Keratinocyte (primary cell): Measurements from ENCODE around the gene RNF157. TPM values are rescaled to one million over a fixed set of nuclear protein-coding genes. Genes with fewer than 3 reads are reported as not detected.
"Not testable (repeated sequence)": the region's sequence is repeated elsewhere in the genome, so short reads cannot be mapped to it uniquely, and the experiment has no call there.

Experiments
- DNase-seq: peaks from one replicate; pipeline ENCODE4 v3.0.0-alpha.2; 2011; ENCODE audit warnings: low read depth, missing footprints, low spot score
- FAIRE-seq: peaks from 2 replicates; lab custom pipeline; 2011; peaks lifted over from hg19 to GRCh38; lab: Jason Lieb, UNC
- H2AFZ ChIP-seq: 2 replicates; pipeline ENCODE4 v1.6.0; 2012; ENCODE audit warnings: low read length, control low read depth, inconsistent platforms; ENCODE audit not compliant: control insufficient read depth
- H3K27ac ChIP-seq: 2 replicates; pipeline ENCODE4 v1.5.1; 2011; ENCODE audit warnings: low read length; ENCODE audit not compliant: control insufficient read depth, insufficient read depth
- H3K27me3 ChIP-seq: 3 replicates; pipeline ENCODE4 v1.6.0; 2011; ENCODE audit warnings: low read length; ENCODE audit not compliant: control insufficient read depth, insufficient read depth; ENCODE audit errors: extremely low read depth
- H3K36me3 ChIP-seq, 2 experiments: 2 replicates in 1 of 2; 3 replicates in 1 of 2; pipeline ENCODE4 v1.5.1; 2011; ENCODE audit warnings: low read length in 2 of 2, mild to moderate bottlenecking in 1 of 2; ENCODE audit not compliant: control insufficient read depth in 2 of 2, insufficient read depth in 2 of 2; ENCODE audit errors: extremely low read depth in 1 of 2
- H3K4me1 ChIP-seq: 3 replicates; pipeline ENCODE4 v1.5.1; 2011; ENCODE audit warnings: low read length; ENCODE audit not compliant: control insufficient read depth, insufficient read depth; ENCODE audit errors: extremely low read depth
- H3K4me2 ChIP-seq: 3 replicates; pipeline ENCODE4 v1.6.0; 2011; ENCODE audit warnings: low read depth, low read length; ENCODE audit not compliant: control insufficient read depth, insufficient read depth; ENCODE audit errors: extremely low read depth
- H3K4me3 ChIP-seq, 3 experiments: fragments of 200-600 bp in 1 of 3; sonication (generic) in 1 of 3; 2 replicates in 2 of 3; 3 replicates in 1 of 3; pipeline ENCODE4 v1.5.1; 2011 to 2016; ENCODE audit warnings: low read length in 3 of 3, mild to moderate bottlenecking in 3 of 3, control low read depth in 2 of 3, inconsistent platforms in 1 of 3, low read depth in 1 of 3, mixed read lengths in 1 of 3, mixed run types in 1 of 3, moderate library complexity in 1 of 3; ENCODE audit not compliant: control insufficient read depth in 2 of 3, insufficient read depth in 2 of 3; ENCODE audit errors: extremely low read depth in 1 of 3
- H3K79me2 ChIP-seq: 2 replicates; pipeline ENCODE4 v1.6.0; 2012; ENCODE audit warnings: low read length; ENCODE audit not compliant: control insufficient read depth, insufficient read depth
- H3K9ac ChIP-seq: 3 replicates; pipeline ENCODE4 v1.6.0; 2011; ENCODE audit warnings: low read length; ENCODE audit not compliant: control insufficient read depth, insufficient read depth; ENCODE audit errors: extremely low read depth
- H3K9me1 ChIP-seq: 3 replicates; pipeline ENCODE4 v1.6.0; 2011; ENCODE audit warnings: low read length; ENCODE audit not compliant: control insufficient read depth, insufficient read depth; ENCODE audit errors: extremely low read depth
- H3K9me3 ChIP-seq: 2 replicates; pipeline ENCODE4 v1.5.1; 2012; ENCODE audit warnings: low read depth, low read length; ENCODE audit not compliant: control insufficient read depth
- H4K20me1 ChIP-seq: 3 replicates; pipeline ENCODE4 v1.6.0; 2011; ENCODE audit warnings: low read length; ENCODE audit not compliant: control insufficient read depth, insufficient read depth; ENCODE audit errors: extremely low read depth
- EZH2 ChIP-seq: IDR thresholded peaks from one replicate; pipeline ENCODE4 v1.6.1; 2012; ENCODE audit warnings: inconsistent platforms, mild to moderate bottlenecking, low read length, moderate library complexity
- dilution Hi-C: fragments of 300-500 bp; cut with MboI; formaldehyde crosslinking; loops from one replicate; pipeline ENCODE4 v1.7.0; 2020; ENCODE audit warnings: low sequenced_read_pairs; ENCODE audit not compliant: extremely low pct_ligation_motif_present
- polyA plus RNA-seq, 5 experiments: library from polyadenylated mRNA; depleted of rRNA in 3 of 5; stranded (reverse) in 3 of 5; stranded (forward) in 1 of 5; unstranded in 1 of 5; fragments of >200 nt; gene quantifications; 1 replicate in 1 of 5; 2 replicates in 3 of 5; 3 replicates in 1 of 5; pipeline versions ENCODE4 v1.2.1 to v1.2.3, GENCODE V29; 2011 to 2012; ENCODE audit warnings: missing spikeins in 2 of 5, low read depth in 1 of 5, low replicate concordance in 1 of 5
- TF ChIP-seq, protein P1 (sequence below), 3 experiments: IDR thresholded peaks in 1 of 3; conservative IDR thresholded peaks in 1 of 3; optimal IDR thresholded peaks in 1 of 3; 2 replicates in 2 of 3; 3 replicates in 1 of 3; pipeline versions ENCODE3 to v1.5.1; 2011; ENCODE audit warnings: low read length in 3 of 3, mild to moderate bottlenecking in 3 of 3, moderate library complexity in 2 of 3, control low read depth in 1 of 3, inconsistent platforms in 1 of 3; ENCODE audit not compliant: insufficient read depth in 2 of 3; ENCODE audit errors: extremely low read depth in 1 of 3

The RNF157 gene
- polyA plus RNA-seq, 1 donor (not counting 4 experiments of a cell fraction or from before 2014, with no cell fraction given): not detected

DNA sequence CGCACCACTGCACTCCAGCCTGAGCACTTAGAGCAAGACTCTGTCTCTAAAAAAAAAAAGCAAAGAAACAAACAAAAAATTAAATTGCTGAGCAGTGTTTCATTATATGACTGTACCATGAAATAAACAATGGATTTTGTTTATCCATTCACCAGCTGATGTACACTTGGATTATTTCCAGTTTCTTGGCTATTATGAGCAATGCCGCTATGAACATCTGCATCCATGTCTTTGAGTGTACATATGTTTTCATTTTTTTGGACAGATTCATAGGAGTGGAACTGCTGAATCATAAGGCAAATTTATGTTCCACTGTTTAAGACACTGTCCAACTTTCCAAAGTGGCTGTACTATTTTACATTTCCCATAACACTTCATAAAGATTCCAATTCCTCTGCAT, 8.0 kb downstream of the RNF157 start:
- no peaks in the 10 kb centered on the region for H4K20me1 ChIP-seq
- no peaks in the 10 kb centered on the region for H3K9me1 ChIP-seq
- FAIRE-seq (no peak), DNase-seq (no peak)
- no peaks in the 10 kb centered on the region for H3K9me3 ChIP-seq
- no peaks in the 10 kb centered on the region for H3K36me3 ChIP-seq
- H3K27ac ChIP-seq: no peak overlapping the region
- peaks cover 11% of the 10 kb centered on the region for H3K27me3 ChIP-seq
- dilution Hi-C loops: no loop called here
- no peaks in the 10 kb centered on the region for H3K4me1 ChIP-seq
- no peak for TF ChIP-seq EZH2
- TF ChIP-seq, protein P1, sequence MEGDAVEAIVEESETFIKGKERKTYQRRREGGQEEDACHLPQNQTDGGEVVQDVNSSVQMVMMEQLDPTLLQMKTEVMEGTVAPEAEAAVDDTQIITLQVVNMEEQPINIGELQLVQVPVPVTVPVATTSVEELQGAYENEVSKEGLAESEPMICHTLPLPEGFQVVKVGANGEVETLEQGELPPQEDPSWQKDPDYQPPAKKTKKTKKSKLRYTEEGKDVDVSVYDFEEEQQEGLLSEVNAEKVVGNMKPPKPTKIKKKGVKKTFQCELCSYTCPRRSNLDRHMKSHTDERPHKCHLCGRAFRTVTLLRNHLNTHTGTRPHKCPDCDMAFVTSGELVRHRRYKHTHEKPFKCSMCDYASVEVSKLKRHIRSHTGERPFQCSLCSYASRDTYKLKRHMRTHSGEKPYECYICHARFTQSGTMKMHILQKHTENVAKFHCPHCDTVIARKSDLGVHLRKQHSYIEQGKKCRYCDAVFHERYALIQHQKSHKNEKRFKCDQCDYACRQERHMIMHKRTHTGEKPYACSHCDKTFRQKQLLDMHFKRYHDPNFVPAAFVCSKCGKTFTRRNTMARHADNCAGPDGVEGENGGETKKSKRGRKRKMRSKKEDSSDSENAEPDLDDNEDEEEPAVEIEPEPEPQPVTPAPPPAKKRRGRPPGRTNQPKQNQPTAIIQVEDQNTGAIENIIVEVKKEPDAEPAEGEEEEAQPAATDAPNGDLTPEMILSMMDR (optimal IDR thresholded peaks at IDR 0.05 in 1 of 3, IDR thresholded peaks at IDR 0.05 in 1 of 3, conservative IDR thresholded peaks at IDR 0.05 in 1 of 3; ENCODE audit: extremely low read depth in 1 of 3, insufficient read depth in 2 of 3, low read length in 3 of 3): no peak
- H3K4me3 ChIP-seq: no peak overlapping the region
- no peak overlapping the region for H3K4me2 ChIP-seq
- H3K9ac ChIP-seq: no peak overlapping the region
- no peak overlapping the region for H2AFZ ChIP-seq
- no peaks in the 10 kb centered on the region for H3K79me2 ChIP-seq

DNA sequence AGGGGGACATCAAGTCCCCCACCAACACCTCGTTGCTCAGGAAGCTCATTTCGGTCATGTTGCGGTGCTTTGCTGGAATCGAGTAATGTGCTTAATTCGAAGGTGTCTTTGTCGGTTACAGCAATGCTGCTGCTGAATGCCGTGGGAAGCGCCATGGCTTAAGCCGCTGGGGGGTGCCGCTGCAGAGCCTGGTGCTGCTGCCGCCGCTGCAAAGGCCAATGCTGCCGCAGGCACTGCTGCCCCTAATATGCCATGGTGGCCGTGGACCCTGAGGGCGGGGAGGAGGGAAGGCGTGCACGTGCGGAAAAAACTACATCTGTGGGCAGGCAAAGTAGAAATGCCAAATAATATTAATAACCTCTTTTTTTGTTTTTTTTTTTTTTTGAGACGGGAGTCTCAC, 13.5 kb downstream of the RNF157 start:
- H3K9ac ChIP-seq, H2AFZ ChIP-seq, H3K27ac ChIP-seq, H4K20me1 ChIP-seq, H3K9me1 ChIP-seq, H3K4me3 ChIP-seq, DNase-seq, H3K4me2 ChIP-seq, H3K4me1 ChIP-seq, dilution Hi-C loops, H3K9me3 ChIP-seq, FAIRE-seq, H3K36me3 ChIP-seq, H3K79me2 ChIP-seq: not testable (repeated sequence)
- H3K27me3 ChIP-seq: peaks cover 11% of the 10 kb centered on the region

DNA sequence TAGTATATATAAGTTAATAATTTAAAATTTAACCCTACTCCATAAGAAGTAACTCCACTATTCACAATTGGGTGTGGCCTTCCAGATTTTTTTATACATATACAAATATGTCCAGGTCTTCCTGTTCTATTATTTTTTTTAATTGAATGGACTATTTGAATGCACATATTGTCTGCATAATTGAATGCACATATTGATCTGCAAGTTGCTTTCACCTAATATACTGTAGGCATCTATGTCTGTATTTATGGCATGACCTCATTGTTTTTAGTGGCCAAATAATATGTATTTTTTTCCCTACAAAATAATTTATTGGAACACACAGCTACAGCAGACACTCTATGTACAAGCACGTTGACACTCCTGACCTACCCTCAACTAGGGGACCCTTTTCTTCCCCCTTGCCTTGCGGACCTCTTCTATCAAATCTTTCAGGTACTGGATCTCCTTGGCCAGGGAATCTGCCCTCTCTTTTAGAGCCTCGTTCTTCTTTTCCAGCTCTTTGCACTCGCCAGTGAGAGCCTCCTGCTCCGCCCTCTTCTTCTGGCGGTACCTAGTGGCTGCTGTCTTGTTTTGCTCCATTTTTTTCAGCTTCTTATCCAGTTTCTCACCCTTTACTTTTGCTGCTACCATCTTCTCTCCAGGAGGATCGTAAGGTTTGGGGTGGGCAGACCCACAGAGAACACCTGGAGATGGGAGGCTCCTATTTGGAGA, 14.8 kb downstream of the RNF157 start:
- dilution Hi-C loops, H3K27ac ChIP-seq, H3K4me1 ChIP-seq, DNase-seq, H4K20me1 ChIP-seq, H3K9ac ChIP-seq, H3K4me2 ChIP-seq, H3K9me3 ChIP-seq, H3K4me3 ChIP-seq, H3K36me3 ChIP-seq, H3K9me1 ChIP-seq, H3K79me2 ChIP-seq, H2AFZ ChIP-seq: not testable (repeated sequence)
- FAIRE-seq: peak; percentile 23
- H3K27me3 ChIP-seq: peaks cover 11% of the 10 kb centered on the region
